GM18519 (cell line): ENCODE results near the gene LINC01488.

Experiments
- ATAC-seq: cut with Tn5 transposase; IDR thresholded peaks from one replicate; pipeline ENCODE4 v1.9.1; 2021; ENCODE audit warnings: mild to moderate bottlenecking, moderate library complexity; ENCODE audit not compliant: unreplicated experiment, low FRiP score

The LINC01488 gene

GRCh38 chr11:69462106-69462951, 19.1 kb upstream of the LINC01488 start:
- ATAC-seq: no peak

- no peak for ATAC-seq
Measured at GRCh38 chr11:69463181-69463994, 18.1 kb upstream of the LINC01488 start.

- no peak for ATAC-seq
Measured at GRCh38 chr11:69463995-69464960, 17.2 kb upstream of the LINC01488 start.

- ATAC-seq: no peak
Measured at GRCh38 chr11:69465236-69466000, 16.0 kb upstream of the LINC01488 start.

- no peak for ATAC-seq
Measured at GRCh38 chr11:69466039-69466438, 15.4 kb upstream of the LINC01488 start.

- no peak for ATAC-seq
Measured at GRCh38 chr11:69467196-69467595, 14.3 kb upstream of the LINC01488 start.

GRCh38 chr11:69467646-69468045, 13.8 kb upstream of the LINC01488 start:
- ATAC-seq: no peak

- ATAC-seq: no peak
Measured at GRCh38 chr11:69468221-69468620, 13.2 kb upstream of the LINC01488 start.

- no peak for ATAC-seq
Measured at GRCh38 chr11:69468911-69469885, 12.3 kb upstream of the LINC01488 start.

GRCh38 chr11:69470301-69470700, 11.2 kb upstream of the LINC01488 start:
- ATAC-seq: no peak

- ATAC-seq: no peak
Measured at GRCh38 chr11:69470793-69471728, 10.4 kb upstream of the LINC01488 start.

- no peak for ATAC-seq
Measured at GRCh38 chr11:69471729-69472540, 9.5 kb upstream of the LINC01488 start.

- no peak for ATAC-seq
Measured at GRCh38 chr11:69472541-69473275, 8.8 kb upstream of the LINC01488 start.

- ATAC-seq: no peak
Measured at GRCh38 chr11:69473276-69473845, 8.1 kb upstream of the LINC01488 start.

- no peak for ATAC-seq
Measured at GRCh38 chr11:69474736-69475135, 6.7 kb upstream of the LINC01488 start.
